ENCODE data around the gene SPATA45.

SPATA45 gene

DNA sequence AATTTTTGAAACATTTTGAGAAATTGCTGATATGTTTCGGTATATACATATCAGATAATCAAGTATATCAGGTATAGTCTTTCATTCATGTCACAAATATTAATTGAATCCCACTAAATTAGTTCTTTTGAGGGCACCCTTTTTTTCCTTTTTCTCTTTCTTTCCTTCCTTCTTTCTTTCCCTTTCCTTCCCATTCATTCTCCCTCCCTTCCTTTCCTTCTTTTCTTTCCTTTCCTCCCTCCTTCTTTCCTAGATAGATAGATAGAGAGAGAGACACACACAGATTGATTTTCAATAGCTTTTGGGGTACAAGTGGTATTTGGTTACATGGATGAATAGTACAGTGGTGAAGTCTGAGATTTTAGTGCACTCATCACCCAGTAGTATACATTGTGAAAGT, 61.6 kb downstream of the SPATA45 start:
- Histone ChIP-seq H3K9me3 (ENCODE audit: insufficient read depth, low read length) (no peaks in the 10 kb centered on the region), H3K4me2 (ENCODE audit: low read length) (no peak overlapping the region), H3K27ac (ENCODE audit: low read length) (no peak overlapping the region), H4K20me1 (ENCODE audit: insufficient read depth, low read length) (0 out of 2 replicates have a peak, but pooled peaks cover 1% of the 10 kb centered on the region), H3K79me2 (ENCODE audit: low read length) (peaks cover 40% of the 10 kb centered on the region), H3K36me3 (replicated peaks; ENCODE audit: low read depth, low read length) (peaks cover 47% of the 10 kb centered on the region), H3K4me3 (ENCODE audit: low read length) (no peak overlapping the region), H3K4me1 (ENCODE audit: low read length) (peaks cover 27% of the 10 kb centered on the region), H2AFZ (ENCODE audit: low read depth, low read length) (no peak overlapping the region), H3K9ac (ENCODE audit: low read length) (no peak overlapping the region), H3K27me3 (ENCODE audit: low read depth, low read length) (no peaks in the 10 kb centered on the region)
- TF ChIP-seq, protein P1, sequence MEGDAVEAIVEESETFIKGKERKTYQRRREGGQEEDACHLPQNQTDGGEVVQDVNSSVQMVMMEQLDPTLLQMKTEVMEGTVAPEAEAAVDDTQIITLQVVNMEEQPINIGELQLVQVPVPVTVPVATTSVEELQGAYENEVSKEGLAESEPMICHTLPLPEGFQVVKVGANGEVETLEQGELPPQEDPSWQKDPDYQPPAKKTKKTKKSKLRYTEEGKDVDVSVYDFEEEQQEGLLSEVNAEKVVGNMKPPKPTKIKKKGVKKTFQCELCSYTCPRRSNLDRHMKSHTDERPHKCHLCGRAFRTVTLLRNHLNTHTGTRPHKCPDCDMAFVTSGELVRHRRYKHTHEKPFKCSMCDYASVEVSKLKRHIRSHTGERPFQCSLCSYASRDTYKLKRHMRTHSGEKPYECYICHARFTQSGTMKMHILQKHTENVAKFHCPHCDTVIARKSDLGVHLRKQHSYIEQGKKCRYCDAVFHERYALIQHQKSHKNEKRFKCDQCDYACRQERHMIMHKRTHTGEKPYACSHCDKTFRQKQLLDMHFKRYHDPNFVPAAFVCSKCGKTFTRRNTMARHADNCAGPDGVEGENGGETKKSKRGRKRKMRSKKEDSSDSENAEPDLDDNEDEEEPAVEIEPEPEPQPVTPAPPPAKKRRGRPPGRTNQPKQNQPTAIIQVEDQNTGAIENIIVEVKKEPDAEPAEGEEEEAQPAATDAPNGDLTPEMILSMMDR (IDR thresholded peaks at IDR 0.05; ENCODE audit: low read depth, low read length): no peak
- no peak for TF ChIP-seq EZH2phosphoT487 (IDR thresholded peaks at IDR 0.05; ENCODE audit: low read depth)

DNA sequence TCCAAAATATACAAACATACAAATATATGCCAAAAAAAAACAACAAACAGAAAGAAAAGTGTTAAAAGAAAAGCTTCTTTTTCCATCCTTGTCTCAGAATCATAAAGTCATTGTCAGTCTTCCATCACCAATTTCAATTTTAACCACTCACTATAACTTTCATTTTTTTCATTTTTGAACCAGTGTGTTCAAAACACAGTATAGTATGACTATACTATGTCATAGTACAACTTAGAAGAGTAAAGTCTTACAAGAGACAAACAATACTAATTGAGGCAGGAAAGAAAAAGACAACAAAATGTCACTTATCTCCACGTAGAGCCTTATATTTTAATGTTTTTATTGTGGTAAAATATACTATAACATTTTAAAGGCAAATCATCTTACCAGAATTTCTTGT, 63.5 kb downstream of the SPATA45 start:
- Histone ChIP-seq H2AFZ (ENCODE audit: low read depth, low read length) (no peak overlapping the region), H3K79me2 (ENCODE audit: low read length) (peaks cover 23% of the 10 kb centered on the region), H3K4me2 (ENCODE audit: low read length) (no peak overlapping the region), H4K20me1 (ENCODE audit: insufficient read depth, low read length) (0 out of 2 replicates have a peak, but pooled peaks cover 4% of the 10 kb centered on the region), H3K9ac (ENCODE audit: low read length) (no peak overlapping the region), H3K4me1 (ENCODE audit: low read length) (peaks cover 19% of the 10 kb centered on the region), H3K36me3 (replicated peaks; ENCODE audit: low read depth, low read length) (peaks cover 49% of the 10 kb centered on the region), H3K27me3 (ENCODE audit: low read depth, low read length) (no peaks in the 10 kb centered on the region), H3K27ac (ENCODE audit: low read length) (no peak overlapping the region), H3K9me3 (ENCODE audit: insufficient read depth, low read length) (no peaks in the 10 kb centered on the region), H3K4me3 (ENCODE audit: low read length) (no peak overlapping the region)
- no peak for TF ChIP-seq EZH2phosphoT487 (IDR thresholded peaks at IDR 0.05; ENCODE audit: low read depth)
- TF ChIP-seq, protein P1 (IDR thresholded peaks at IDR 0.05; ENCODE audit: low read depth, low read length): no peak

DNA sequence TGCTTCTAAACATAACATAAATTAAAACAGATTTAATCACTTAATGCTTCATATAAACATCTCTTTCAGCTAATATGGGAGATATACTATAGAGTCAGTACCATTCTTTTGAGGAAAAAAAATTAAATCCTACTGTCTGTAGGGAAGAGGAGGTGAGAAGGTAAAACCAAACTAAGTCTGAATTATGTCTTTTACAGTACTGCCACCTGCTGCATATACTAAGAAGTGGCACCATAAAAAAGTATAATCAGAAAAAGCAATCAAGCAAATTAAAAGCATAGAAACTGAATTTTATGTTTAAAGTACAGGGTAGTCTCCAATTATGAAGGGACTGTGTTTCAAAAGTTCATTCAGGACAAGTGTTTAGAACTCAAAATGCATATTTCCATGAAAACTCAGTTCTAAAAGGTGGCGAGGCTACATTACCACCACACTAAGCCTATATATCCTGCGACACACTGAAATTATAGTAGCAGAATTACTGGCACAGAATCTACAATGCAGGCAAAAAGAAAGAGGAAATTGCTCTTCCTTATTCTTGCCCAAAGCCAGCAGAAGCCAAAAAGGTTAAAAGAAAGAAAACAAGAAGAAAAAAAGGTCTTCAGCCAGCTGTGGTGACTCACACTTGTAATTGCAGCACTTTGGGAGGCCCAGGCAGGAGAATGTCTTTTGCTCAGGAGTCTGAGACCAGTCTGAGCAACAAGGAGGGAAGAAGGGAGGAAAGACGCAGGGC, 64.9 kb downstream of the SPATA45 start:
- no peak overlapping the region for H2AFZ ChIP-seq (ENCODE audit: low read depth, low read length)
- H4K20me1 ChIP-seq (ENCODE audit: insufficient read depth, low read length): 0 out of 2 replicates have a peak, but pooled peaks cover 4% of the 10 kb centered on the region
- TF ChIP-seq, protein P1 (IDR thresholded peaks at IDR 0.05; ENCODE audit: low read depth, low read length): peak; percentile 87
- TF ChIP-seq EZH2phosphoT487 (IDR thresholded peaks at IDR 0.05; ENCODE audit: low read depth): no peak
- H3K4me1 ChIP-seq (ENCODE audit: low read length): peaks cover 15% of the 10 kb centered on the region
- H3K36me3 ChIP-seq (replicated peaks; ENCODE audit: low read depth, low read length): peaks cover 54% of the 10 kb centered on the region
- H3K27ac ChIP-seq (ENCODE audit: low read length): peak overlapping the region; percentile 13; the same call in 1 of the 2 replicates
- no peak overlapping the region for H3K9ac ChIP-seq (ENCODE audit: low read length)
- no peaks in the 10 kb centered on the region for H3K27me3 ChIP-seq (ENCODE audit: low read depth, low read length)
- no peak overlapping the region for H3K4me3 ChIP-seq (ENCODE audit: low read length)
- H3K4me2 ChIP-seq (ENCODE audit: low read length): no peak overlapping the region
- peaks cover 9% of the 10 kb centered on the region; the same call in 1 of the 2 replicates for H3K79me2 ChIP-seq (ENCODE audit: low read length)
- H3K9me3 ChIP-seq (ENCODE audit: insufficient read depth, low read length): no peaks in the 10 kb centered on the region

DNA sequence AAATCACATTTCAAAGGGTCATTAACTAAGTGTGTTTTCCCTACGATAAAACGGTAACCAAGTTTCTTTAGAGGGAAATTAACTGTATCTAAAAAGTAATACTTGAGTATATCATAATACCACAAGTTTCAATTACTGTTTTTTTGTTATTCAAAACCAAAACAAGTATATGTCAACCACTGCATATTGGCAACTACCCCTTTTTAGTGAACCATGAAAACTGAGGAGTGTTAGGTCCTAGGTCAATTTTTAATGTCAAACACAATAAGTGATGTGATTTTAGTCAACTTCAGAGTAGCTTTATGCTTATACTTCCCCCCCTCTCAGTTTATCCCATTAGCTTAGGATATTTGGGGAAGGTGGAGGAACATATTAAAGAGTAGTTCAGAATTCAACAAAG, 66.2 kb downstream of the SPATA45 start:
- H3K4me1 ChIP-seq (ENCODE audit: low read length): peaks cover 15% of the 10 kb centered on the region
- 0 out of 2 replicates have a peak, but pooled peaks cover 4% of the 10 kb centered on the region for H4K20me1 ChIP-seq (ENCODE audit: insufficient read depth, low read length)
- H3K9ac ChIP-seq (ENCODE audit: low read length): no peak overlapping the region
- no peak overlapping the region for H3K4me3 ChIP-seq (ENCODE audit: low read length)
- H3K4me2 ChIP-seq (ENCODE audit: low read length): peak overlapping the region; percentile 23; the same call in 1 of the 2 replicates
- no peaks in the 10 kb centered on the region for H3K9me3 ChIP-seq (ENCODE audit: insufficient read depth, low read length)
- no peaks in the 10 kb centered on the region; the same call in 1 of the 2 replicates for H3K79me2 ChIP-seq (ENCODE audit: low read length)
- H3K36me3 ChIP-seq (replicated peaks; ENCODE audit: low read depth, low read length): peaks cover 45% of the 10 kb centered on the region
- peak overlapping the region; percentile 16; the same call in 1 of the 2 replicates for H3K27ac ChIP-seq (ENCODE audit: low read length)
- H3K27me3 ChIP-seq (ENCODE audit: low read depth, low read length): no peaks in the 10 kb centered on the region
- H2AFZ ChIP-seq (ENCODE audit: low read depth, low read length): no peak overlapping the region
- TF ChIP-seq, protein P1 (IDR thresholded peaks at IDR 0.05; ENCODE audit: low read depth, low read length): no peak
- TF ChIP-seq EZH2phosphoT487 (IDR thresholded peaks at IDR 0.05; ENCODE audit: low read depth): no peak
